K562 (cell line): Measurements from ENCODE around the gene GSTM5. TPM values are rescaled to one million over a fixed set of nuclear protein-coding genes. Genes with fewer than 3 reads are reported as not detected.

Experiments
- ARID4B ChIP-seq: sonication (generic); formaldehyde crosslinking; IDR thresholded peaks from 2 replicates; pipeline ENCODE4 v1.8.0; 2022; ENCODE audit warnings: mild to moderate bottlenecking, missing genetic modification reagents
- EGR1 ChIP-seq: fragments of 450-650 bp; conservative IDR thresholded peaks from 2 replicates; pipeline ENCODE4 v1.6.1; 2017; ENCODE audit warnings: mild to moderate bottlenecking
- KLF6 ChIP-seq: fragments of 250-450 bp; sonication (Bioruptor Pico); IDR thresholded peaks from 2 replicates; pipeline ENCODE4 v1.4.0; 2020; ENCODE audit warnings: mild to moderate bottlenecking, moderate library complexity, borderline replicate concordance
- MAFF ChIP-seq: IDR thresholded peaks from 2 replicates; pipeline ENCODE4 v1.6.1; 2012; ENCODE audit warnings: low read length, improper control_type of control experiment
- MGA ChIP-seq: fragments of 450-650 bp; IDR thresholded peaks from 2 replicates; pipeline ENCODE4 v1.6.1; 2016; ENCODE audit warnings: mild to moderate bottlenecking, moderate library complexity
- RNF2 ChIP-seq: sonication (generic); IDR thresholded peaks from 2 replicates; pipeline ENCODE4 v1.6.1; 2016
- SAP30 ChIP-seq: fragments of 200-600 bp; sonication (generic); IDR thresholded peaks from 2 replicates; pipeline ENCODE4 v1.6.1; 2012; ENCODE audit warnings: borderline replicate concordance, low read depth, mild to moderate bottlenecking, moderate library complexity, low read length, control low read depth, inconsistent platforms; ENCODE audit not compliant: insufficient read depth, poor library complexity, severe bottlenecking
- ZBTB8A ChIP-seq: fragments of 450-650 bp; IDR thresholded peaks from 2 replicates; pipeline ENCODE4 v1.6.1; 2018; ENCODE audit warnings: mild to moderate bottlenecking, moderate library complexity; ENCODE audit not compliant: partially characterized antibody
- ZFX ChIP-seq: sonication (generic); formaldehyde crosslinking; IDR thresholded peaks from 2 replicates; pipeline ENCODE4 v1.8.0; 2022; ENCODE audit warnings: mild to moderate bottlenecking, missing genetic modification reagents, moderate library complexity
- polyA plus RNA-seq, 8 experiments: library from polyadenylated mRNA; depleted of rRNA in 4 of 8; stranded (reverse) in 5 of 8; unstranded in 3 of 8; fragments of >200 nt; fragmentation: Nextera tagmentation in 2 of 8; fragmentation: Illumina TruSeq in 1 of 8; extraction: Ambion mirVana in 2 of 8; extraction: Trizol in 1 of 8; gene quantifications; 2 replicates each; pipeline versions ENCODE4 v1.2.1 to v1.2.3, GENCODE V29; 2011 to 2014; ENCODE audit warnings: inconsistent platforms in 1 of 8, missing spikeins in 1 of 8
- total RNA-seq, 7 experiments: library from RNA; depleted of rRNA in 6 of 7; stranded (reverse); fragments of >200 nt in 6 of 7; fragmentation: Illumina TruSeq in 2 of 7; extraction: Trizol in 2 of 7; gene quantifications; 2 replicates each; pipeline versions ENCODE4 v1.2.1 to v1.2.3, GENCODE V29; 2011 to 2021; ENCODE audit warnings: low replicate concordance in 1 of 7

Gene GSTM5
- total and polyA plus RNA-seq, 9 of the 15 experiments (the other 6 are each of a cell fraction or from before 2014, with no cell fraction given), result not detected

GRCh38 chr1:109763646-109764415, 51.8 kb downstream of the GSTM5 start, which contains the start of gene EPS8L3 (continued):
- TF ChIP-seq MGA, result no peak
- TF ChIP-seq KLF6 (CRISPR knock-in tag), result no peak
- peak; percentile 11; the same call in 1 of the 2 replicates for TF ChIP-seq EGR1
- TF ChIP-seq ARID4B (CRISPR knock-in tag), result 0 out of 2 replicates have a peak, but pooled peaks have one; percentile 39
- TF ChIP-seq ZBTB8A, result no peak
- TF ChIP-seq RNF2, result no peak
- peak; percentile 54 for TF ChIP-seq ZFX (CRISPR knock-in tag)
- no peak for TF ChIP-seq MAFF
- TF ChIP-seq SAP30, result no peak
